Measurements from ENCODE around the gene SNURF.
A peak's percentile ranks its signal among the peaks of the same experiment; 100 is the strongest.
"Not testable (repeated sequence)": the region's sequence is repeated elsewhere in the genome, so short reads cannot be mapped to it uniquely, and the experiment has no call there.

The SNURF gene, protein sequence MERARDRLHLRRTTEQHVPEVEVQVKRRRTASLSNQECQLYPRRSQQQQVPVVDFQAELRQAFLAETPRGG

DNA sequence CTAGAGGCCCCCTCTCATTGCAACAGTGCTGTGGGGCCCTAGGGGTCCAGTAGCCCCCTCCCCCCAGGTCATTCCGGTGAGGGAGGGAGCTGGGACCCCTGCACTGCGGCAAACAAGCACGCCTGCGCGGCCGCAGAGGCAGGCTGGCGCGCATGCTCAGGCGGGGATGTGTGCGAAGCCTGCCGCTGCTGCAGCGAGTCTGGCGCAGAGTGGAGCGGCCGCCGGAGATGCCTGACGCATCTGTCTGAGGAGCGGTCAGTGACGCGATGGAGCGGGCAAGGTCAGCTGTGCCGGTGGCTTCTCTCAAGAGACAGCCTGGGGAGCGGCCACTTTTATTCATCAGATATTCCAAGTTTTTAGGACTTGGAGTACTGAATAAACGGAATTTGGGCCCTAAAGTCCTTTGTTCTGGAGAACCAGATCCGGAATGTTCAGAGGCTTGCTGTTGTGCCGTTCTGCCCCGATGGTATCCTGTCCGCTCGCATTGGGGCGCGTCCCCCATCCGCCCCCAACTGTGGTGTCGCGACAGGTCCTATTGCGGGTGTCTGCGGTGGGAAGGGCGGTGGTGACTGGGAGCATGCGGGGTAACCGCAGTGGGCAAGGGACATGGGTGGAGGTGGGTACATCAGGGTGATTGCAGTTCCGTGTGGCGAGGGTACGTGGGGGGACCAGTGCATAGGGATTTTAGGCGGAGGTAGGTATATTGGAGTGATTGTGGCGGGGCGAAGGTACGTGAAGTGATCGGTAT is at the start of gene SNURF, which contains the start of gene SNRPN:
Gene SNURF, plus strand, starts transcription at position 205 of the 748 bp plus-strand sequence. Its CDS starts 62 bp downstream, at position 267.
Gene SNRPN, plus strand, starts transcription at position 205 of the 748 bp plus-strand sequence. CDS start 19,467 bp downstream, outside the sequence.
- DNase-seq, result peak; percentile 19

DNA sequence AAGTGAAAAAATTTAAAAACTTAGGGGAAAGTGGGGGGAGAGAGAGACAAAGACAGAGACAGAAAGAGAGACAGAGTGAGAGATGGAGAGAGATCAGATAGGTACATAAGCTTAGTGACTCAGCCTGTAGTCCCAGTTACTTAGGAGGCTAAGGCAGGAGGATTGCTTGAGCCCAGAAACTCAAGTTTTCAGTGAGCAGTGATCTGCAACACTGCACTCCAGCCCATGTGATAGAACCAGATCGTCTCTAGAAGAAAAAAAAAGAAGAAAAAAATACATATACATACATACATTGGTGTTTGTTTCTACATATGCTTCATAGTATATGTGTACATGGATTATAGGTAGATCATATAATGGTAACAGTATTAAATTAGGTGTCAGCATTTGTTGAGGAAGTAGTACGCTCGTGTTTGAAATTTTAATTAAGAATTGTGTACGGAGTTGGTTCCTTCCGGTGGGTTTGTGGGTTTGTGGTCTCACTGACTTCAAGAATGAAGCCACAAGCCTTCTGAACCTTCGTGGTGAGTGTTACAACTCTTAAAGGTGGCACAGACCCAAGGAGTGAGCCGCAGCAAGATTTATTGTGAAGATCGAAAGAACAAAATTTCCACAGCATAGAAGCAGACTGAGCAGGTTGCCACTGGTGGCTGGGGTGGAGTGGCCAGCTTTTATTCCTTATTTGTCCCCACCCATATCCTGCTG is 38.3 kb upstream of the SNURF start:
- no peak for DNase-seq

DNA sequence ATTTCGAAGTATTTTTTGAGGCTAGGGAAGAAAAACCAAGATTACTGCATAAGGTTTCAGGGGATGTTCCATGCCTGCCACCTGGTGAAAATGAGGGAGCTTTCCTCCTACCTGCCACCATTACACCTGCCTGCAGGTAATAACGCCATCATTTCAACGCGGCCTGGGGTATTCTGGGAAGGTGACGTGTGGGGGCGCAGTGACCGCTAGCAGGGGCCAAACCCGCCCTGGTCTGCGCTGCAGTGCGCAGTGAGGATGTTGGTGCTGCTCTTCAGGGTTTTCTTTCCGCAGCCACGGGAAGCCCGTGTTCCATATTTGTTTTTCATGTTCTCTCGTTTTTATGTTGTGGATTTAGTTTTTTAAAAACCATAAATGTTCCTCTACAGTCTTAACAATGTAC is 37.4 kb upstream of the SNURF start:
- no peak for DNase-seq

DNA sequence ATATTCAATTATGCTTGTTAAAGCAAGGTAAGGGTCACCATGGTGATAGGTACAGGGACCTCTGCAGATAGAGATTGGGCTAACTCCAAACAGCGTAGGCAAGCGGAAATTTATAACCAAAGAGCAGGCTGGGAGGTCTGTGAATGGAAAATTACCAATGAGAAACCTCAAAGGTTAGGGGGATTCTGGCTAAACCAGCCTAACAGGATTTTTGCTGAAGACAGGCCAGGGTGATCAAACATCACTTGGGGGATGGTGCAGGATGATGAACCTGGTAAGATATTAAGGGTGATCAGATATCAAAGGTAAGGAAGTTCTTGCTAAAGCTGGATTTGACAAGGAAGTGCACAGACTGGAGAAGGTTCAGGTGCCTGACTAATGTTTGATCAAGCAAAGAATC is 35.3 kb upstream of the SNURF start:
- no peak for DNase-seq

DNA sequence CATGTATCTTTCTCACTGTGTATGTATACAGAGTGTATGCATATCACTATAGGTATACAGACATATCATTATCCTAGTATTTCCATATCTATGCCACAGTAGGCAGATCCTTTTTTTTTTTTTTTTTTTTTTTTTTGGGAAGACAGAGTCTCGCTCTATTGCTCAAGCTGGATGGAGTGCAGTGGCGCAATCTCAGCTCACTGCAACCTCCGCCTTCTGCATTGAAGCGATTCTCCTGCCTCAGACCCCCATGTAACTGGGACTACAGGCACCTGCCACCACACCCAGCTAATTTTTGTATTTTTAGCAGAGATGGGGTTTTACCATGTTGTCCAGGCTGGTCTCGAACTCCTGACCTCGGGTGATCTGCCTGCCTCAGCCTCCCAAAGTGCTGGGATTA is 32.0 kb upstream of the SNURF start:
- DNase-seq, result not testable (repeated sequence)

DNA sequence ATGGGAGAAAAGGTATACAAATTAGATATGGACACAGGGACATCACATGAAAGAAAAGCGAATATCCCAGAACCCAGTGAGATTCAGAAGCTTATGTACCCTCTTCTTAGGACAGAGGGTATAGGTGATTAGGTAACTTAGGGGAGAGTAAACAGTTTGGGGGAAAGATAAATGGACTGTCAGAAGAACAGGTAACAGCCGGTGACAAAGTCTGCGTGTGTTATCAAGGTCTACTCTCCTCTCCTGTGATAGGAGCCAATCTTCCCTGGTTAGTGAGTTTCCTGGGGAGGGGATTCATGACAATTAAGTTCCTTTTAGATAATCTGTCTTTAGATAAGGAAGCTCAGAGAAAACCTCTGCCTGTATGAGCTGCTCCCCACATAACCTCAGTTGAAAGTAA is 30.6 kb upstream of the SNURF start:
- no peak for DNase-seq

DNA sequence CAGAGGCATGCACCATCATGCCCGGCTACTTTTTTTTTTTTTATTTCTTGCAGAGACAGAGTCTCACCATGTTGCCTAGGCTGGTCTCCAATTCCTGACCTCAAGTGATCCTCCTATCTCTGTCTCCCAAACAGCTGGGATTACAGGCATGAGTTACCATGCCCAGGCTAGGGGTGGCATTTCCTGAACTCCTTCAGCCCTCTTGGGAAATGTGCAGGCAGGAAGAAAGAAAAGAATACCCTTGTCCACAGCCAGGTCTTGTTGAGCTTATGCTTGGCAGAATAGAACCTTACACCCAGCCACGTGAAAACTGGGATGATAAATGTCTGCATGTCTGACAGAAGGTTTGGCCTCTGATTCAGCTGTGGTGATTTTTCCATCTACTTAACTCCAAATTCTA is 30.2 kb upstream of the SNURF start:
- DNase-seq, result no peak

DNA sequence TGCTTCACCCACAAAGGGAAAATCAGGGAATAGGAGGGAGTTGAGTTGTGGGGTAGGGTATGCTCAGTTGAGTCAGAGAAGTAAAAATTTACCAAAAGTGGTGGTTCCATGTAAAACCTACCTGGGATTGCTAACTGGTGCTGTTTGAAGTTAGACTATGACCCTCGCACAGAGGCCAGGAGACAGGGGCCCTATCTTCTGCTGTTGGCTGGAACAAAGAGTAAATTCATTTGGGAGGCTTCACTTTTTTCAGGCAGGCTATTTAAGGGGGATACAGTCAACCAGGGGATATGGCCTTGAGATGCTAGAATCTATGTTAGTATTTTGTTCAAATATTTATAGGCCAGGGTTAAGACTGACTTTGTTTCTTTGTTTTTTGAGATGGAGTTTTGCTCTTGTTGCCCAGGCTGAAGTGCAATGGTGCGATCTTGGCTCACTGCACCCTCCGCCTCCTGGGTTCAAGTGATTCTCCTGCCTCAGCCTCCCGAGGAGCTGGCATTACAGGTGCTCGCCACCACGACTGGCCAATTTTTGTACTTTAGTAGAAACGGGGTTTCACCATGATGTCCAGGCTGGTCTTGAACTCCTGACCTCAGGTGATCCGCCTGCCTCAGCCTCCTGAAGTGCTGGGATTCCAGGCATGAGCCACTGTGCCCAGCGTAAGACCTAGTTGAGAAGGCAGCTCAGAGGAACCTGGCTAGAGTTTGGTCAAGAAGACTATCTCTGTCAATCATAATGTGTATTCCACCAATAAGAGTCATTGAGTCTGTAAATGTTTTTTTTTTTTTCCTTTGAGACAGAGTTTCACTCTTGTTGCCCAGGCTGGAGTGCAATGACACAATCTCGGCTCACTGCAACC is 22.7 kb upstream of the SNURF start:
- not testable (repeated sequence) for DNase-seq

DNA sequence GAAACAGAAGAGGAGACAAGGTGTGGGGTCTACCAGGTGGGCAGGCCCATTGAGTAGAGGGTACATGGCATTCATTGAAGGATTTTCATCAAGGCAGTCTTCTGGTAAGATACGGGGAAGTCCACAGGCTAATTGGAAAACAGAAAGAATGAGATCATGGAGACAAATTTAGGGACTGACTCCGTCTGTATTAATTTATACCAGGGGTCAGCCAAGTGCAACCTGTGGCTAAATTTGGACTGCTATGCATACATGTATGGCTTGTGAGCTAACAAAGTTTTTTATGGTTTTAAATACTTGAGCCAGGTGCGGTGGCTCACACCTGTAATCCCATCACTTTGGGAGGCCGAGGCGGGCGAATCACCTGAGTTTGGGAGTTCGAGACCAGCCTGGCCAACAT is 21.1 kb upstream of the SNURF start:
- no peak for DNase-seq

DNA sequence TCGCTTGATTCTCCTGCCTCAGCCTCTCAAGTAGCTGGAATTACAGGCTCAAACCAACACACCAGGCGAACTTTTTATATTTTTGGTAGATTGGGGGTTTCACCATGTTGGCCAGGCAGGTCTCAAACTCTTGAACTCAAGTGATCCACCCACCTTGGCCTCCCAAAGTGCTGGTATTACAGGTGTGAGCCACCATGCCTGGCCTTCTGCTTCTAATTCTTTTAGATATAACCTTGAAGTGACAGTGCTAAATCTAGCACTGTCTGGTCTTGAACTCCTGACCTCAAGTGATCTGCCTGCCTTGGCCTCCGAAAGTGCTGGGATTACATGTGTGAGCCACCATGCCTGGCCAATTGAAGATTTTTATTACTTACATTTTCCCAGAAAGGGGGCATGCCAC is 16.6 kb upstream of the SNURF start:
- DNase-seq, result not testable (repeated sequence)

DNA sequence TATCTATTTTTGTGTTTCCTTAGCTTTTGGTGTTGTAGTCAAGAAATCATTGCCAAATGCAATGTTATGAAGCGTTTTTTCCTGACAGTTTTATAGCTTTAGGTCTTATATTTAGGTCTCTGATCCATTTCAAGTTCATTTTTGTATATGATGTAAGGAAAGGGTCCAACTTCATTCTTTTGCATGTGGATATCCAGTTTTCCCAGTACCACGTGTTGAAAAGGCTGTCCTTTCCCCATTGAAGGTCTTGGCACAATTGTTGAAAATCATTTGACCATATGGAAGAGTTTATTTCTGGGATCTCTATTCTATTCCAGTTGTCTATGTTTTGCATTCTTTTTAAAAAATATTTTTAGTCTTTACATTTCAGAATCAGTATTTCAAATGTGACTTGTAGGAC is 14.6 kb upstream of the SNURF start:
- no peak for DNase-seq

DNA sequence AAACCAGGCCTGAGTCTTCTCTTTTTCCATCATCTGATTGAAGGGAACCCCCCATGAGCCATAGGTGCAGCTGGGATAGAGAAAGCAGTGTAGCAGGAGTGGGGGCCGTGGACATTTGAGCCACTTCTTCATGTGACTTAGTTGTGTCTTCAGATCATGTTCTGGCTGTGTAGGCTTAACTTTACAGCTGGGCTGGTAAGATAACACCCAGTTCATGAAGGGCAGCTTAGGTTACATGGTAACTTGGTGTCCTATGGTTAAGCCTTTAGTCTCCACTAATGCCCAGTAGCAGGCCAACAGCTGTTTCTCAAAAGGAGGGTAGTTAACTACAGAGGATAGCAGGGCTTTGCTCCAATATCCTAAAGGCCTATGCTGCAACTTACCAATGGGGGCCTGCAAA is 11.4 kb upstream of the SNURF start:
- no peak for DNase-seq

DNA sequence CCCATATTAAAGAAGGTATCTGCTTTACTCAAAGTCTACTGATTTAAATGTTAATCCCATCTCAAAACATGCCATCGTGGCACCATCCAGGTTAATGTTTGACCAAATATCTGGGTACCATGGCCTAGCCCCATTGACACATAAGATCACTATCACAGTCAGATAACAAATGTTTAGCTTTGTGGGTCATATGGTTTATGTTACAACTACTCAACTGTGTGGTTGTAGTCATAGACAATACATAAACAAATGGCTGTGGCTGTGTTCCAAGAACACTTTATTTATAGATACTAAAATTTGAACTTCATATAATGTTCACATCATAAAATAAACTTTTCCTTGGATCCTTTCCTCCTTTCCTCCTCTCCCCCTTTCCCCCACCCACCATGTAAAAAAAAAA is 9.8 kb upstream of the SNURF start:
- no peak for DNase-seq

DNA sequence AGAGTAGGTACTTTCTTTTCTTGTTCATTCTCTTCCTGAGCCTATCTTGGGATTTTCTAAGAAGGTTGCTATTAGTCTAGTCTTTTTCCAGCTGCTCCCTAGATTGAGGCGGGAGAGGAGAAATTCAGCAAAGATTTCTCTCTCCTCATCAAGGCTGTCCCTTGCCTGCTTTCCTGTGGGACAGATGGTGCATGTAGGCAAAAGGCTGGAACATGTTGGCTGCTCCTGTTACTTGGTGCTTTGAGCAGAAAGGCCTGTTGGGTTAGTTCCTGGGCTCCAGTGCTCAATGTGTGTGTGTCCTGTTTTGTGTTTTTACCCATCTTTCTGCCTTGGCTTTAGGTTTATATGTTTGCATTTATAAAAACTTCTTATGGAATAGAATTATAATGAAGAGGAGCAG is 9.1 kb upstream of the SNURF start:
- DNase-seq, result no peak

DNA sequence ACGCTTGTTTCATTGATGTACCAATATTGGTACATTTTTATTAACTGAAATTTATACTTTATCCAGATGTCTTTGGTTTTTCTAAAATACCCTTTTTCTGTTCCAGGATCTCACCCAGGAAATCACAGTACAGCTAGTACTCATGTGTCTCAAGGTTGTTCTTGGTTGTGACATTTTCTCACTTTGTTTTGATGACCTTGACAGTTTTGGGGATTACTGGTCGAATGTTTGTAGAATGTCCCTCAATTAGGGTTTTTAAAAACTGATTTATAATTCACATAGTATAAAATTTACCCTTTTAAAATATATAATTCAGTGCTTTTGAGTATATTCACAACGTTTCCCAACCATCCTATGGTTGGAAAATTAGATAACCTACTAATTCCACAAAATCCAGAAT is 6.3 kb upstream of the SNURF start:
- no peak for DNase-seq

DNA sequence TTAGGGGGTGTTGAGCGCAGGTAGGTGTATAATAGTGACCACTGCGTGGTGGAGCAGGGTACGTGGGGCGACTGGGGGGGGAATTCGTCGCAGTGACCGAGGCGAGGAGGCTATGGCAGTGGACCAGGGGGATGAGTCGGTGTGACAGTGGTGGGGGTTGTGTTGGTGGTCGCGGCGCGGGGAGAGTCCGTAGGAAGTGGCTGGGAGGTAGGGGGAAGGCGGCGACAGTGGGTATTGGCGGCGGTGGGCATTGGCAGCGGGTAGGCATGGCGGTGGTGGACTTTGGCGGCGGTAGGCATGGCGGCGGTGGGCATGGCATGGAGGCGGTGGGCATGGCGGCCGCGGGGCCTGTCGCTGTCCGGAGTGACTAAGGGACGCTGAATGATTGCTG is 739 bp downstream of the SNURF start:
- DNase-seq, result no peak

DNA sequence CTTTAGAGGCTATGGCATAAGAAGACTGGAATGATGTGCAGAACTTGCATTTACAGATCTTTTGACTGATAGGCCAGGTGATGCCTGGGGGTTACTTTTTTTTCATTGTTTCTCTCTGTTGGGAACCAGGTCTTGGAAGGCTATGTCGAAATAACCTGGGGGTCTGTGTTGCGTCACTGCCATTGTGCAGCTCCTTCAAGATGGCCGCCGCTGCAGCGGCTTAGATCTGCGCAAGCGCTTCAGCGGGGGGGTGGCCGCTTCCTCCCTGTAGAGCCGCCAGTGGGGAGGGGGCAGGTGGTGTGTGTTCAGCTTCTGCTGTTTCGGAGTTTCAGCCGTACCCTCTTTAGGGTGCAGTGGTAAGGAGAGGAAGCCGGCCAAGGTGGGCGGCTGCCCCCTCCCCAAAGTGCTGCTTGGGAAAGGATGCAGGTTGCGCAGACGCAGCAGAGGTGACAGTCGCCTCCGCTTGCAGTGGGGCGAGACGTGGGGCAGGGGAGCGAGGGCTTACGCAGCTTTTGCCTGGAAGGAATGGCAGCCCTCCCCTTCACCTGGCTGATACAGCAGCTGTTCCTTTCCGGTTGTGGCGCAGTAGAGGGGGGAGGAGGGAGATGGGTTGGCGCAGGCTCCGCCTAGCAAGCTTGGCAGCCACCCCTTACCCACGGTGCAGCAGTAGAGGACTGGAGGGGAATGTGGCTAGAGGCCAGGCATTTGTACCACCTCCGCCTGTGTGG is 1.5 kb downstream of the SNURF start:
- peak; percentile 82 for DNase-seq

DNA sequence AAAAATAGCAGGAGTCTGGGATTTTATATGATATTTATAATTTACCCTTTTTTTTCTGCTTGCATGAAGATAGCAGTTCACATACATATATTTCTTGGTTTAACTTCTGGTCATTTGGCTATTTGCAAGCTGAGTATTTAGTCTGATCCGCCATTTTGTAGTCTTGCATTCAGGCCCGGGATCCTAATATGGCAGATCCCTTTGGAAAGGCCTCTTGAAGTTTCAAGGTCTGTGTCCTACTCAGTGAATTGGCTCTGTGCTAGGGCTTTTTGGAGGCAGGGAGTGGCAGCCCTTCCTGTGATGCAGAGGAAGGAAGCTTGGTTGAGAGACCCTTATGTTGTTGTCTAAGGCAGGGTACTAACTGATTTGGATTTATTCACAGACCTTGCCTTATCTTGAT is 2.9 kb downstream of the SNURF start:
- DNase-seq, result no peak

DNA sequence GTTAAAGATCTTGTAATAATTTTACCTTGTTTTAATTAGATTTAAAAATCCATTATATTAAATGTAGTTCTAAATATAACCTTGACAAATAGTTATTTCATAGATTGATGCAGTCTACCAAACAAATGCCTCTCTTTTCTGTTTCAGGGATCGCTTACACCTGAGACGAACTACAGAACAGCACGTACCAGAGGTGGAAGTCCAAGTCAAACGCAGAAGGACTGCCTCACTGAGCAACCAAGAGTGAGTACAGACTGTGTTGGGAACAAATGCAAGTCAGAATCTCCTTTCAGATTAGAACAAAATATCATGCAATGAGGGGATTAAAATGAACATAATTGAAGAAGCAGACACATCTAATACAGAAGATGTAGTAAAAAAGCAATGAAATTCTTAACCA is 7.2 kb downstream of the SNURF start:
- DNase-seq, result no peak

DNA sequence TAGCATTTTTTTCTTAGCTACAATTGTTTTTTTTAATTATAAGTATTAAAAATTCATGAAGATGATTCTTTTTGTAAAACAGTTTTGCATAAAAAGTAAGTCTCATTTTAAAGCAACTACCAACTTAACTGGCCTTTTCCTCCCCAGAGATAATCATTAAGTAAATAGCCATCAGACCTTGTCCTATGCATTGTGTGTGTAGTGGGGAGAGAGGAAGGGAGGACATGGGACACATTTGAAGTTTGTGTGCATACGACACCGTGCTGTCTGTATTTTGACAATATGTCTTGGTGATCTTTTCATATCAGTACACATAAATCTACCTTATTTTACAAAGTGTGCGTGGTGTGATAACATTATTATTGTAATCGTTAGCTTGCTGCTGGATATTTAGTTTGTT is 8.1 kb downstream of the SNURF start:
- no peak for DNase-seq

DNA sequence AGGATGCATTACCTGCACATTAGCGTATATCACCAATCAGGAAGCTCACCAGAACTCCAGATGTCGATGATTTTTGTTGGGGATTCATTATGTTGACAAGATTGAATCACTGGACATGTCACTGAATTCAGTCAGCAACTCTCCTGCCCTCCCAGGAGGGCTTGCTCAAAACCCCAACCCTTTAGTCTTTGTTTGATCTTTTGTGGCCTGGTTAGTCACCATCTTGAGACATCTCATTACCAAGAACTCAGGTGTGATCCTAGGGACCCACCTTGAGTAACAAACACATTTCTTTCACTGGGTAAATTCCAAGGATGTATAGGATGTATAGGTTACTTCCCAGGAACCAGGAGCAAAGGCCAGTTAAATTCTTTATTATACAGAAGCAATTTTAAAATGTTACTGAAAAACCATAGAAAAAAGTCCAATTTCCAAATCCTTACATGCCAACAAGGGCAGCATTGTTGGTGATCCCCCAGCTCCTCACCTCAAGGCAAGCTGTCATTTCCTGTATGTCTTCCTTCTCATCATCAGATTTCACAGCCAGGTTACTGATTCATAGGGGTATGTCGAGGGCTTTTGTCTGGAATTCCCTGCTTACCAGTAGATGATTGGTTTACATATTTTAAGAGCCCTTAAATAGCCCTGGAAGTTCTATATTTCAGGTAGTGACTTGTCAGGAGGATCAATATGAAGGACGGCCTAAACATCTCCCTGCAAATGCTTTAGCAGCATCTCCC is 11.7 kb downstream of the SNURF start:
- DNase-seq, result no peak

DNA sequence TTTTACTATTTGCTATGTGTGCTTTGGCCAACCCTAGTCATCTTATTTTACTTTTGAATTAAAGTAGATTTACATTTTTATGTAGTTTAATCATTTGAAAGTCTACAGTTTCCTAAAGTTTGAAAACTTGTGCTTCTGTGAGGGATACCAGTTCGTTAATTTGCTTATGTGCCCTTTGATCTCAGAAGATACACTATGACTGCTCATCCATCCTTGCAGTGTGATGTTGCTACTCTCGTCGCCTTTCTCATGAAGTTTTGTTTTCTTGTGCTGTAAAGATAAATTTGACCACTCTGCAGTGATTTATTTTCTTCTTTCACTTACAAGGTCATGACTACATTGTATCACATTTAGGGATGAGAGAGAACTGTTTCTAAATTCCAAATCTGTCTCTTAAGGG is 16.3 kb downstream of the SNURF start:
- no peak for DNase-seq

All from COR-L47 (cell line).